Fibroblast of lung (primary cell): ENCODE data around the gene OGDH. TPM values are rescaled to one million over a fixed set of nuclear protein-coding genes. Genes with fewer than 3 reads are reported as not detected.
A peak's percentile ranks its signal among the peaks of the same experiment; 100 is the strongest.
"Not testable (repeated sequence)": the region's sequence is repeated elsewhere in the genome, so short reads cannot be mapped to it uniquely, and the experiment has no call there.

Source experiments
- DNase-seq, 2 donors: peaks; one replicate each; pipeline versions ENCODE4 v3.0.0 to v3.0.0-alpha.2; 2010; ENCODE audit warnings: low read depth in 2 of 2
- H2AFZ ChIP-seq: 2 replicates; pipeline ENCODE4 v1.5.1; 2012; ENCODE audit warnings: low read length, control low read depth, inconsistent platforms
- H3K27ac ChIP-seq: 2 replicates; pipeline ENCODE4 v1.5.1; 2011; ENCODE audit warnings: low read length, control low read depth; ENCODE audit not compliant: insufficient read depth
- H3K27me3 ChIP-seq: 2 replicates; pipeline ENCODE4 v1.5.1; 2011; ENCODE audit warnings: mild to moderate bottlenecking, low read length; ENCODE audit not compliant: control insufficient read depth, insufficient read depth
- H3K36me3 ChIP-seq: 2 replicates; pipeline ENCODE4 v1.5.1; 2011; ENCODE audit warnings: low read length; ENCODE audit not compliant: control insufficient read depth, insufficient read depth
- H3K4me1 ChIP-seq: 2 replicates; pipeline ENCODE4 v1.5.1; 2011; ENCODE audit warnings: low read length; ENCODE audit not compliant: control insufficient read depth, insufficient read depth; ENCODE audit errors: extremely low read depth
- H3K4me2 ChIP-seq: 2 replicates; pipeline ENCODE4 v1.5.1; 2011; ENCODE audit warnings: low read length, control low read depth; ENCODE audit not compliant: insufficient read depth; ENCODE audit errors: extremely low read depth
- H3K4me3 ChIP-seq, 4 experiments: fragments of 200-600 bp in 1 of 4; sonication (generic) in 1 of 4; replicated peaks in 1 of 4; 2 replicates each; pipeline ENCODE4 v1.5.1; 2011 to 2016; ENCODE audit warnings: low read length in 4 of 4, low read depth in 3 of 4, mild to moderate bottlenecking in 3 of 4, control low read depth in 2 of 4, inconsistent platforms in 1 of 4, mixed read lengths in 1 of 4; ENCODE audit not compliant: insufficient read depth in 1 of 4; ENCODE audit errors: control extremely low read depth in 1 of 4
- H3K79me2 ChIP-seq: 2 replicates; pipeline ENCODE4 v1.5.1; 2012; ENCODE audit warnings: mild to moderate bottlenecking, low read length, inconsistent platforms; ENCODE audit not compliant: control insufficient read depth, insufficient read depth
- H3K9ac ChIP-seq: 2 replicates; pipeline ENCODE4 v1.5.1; 2011; ENCODE audit warnings: mild to moderate bottlenecking, low read length, control low read depth; ENCODE audit not compliant: insufficient read depth
- H3K9me3 ChIP-seq: 2 replicates; pipeline ENCODE4 v1.5.1; 2012; ENCODE audit warnings: low read depth, low read length; ENCODE audit not compliant: control insufficient read depth, insufficient read depth
- H4K20me1 ChIP-seq: 2 replicates; pipeline ENCODE4 v1.5.1; 2011; ENCODE audit warnings: low read length; ENCODE audit not compliant: control insufficient read depth, insufficient read depth; ENCODE audit errors: extremely low read depth
- CTCF ChIP-seq, 2 donors: IDR thresholded peaks in 1 of 2; conservative IDR thresholded peaks in 1 of 2; 1 replicate in 1 of 2; 2 replicates in 1 of 2; pipeline ENCODE4 v1.5.1; 2011 to 2012; ENCODE audit warnings: low read length in 2 of 2, control low read depth in 1 of 2, inconsistent platforms in 1 of 2, low read depth in 1 of 2, mild to moderate bottlenecking in 1 of 2
- EZH2 ChIP-seq: IDR thresholded peaks from 2 replicates; pipeline ENCODE4 v1.5.1; 2012; ENCODE audit warnings: low read length, control low read depth, mild to moderate bottlenecking; ENCODE audit errors: missing control alignments
- polyA plus RNA-seq, 2 donors: library from polyadenylated mRNA; depleted of rRNA in 1 of 2; stranded (reverse) in 1 of 2; unstranded in 1 of 2; fragments of >200 nt; gene quantifications; 2 replicates each; pipeline ENCODE4 v1.2.1, GENCODE V29; 2011 to 2012; ENCODE audit warnings: missing spikeins in 1 of 2
- total RNA-seq: library from RNA; depleted of rRNA; stranded (reverse); fragments of >200 nt; gene quantifications from 2 replicates; pipeline ENCODE4 v1.2.1, GENCODE V29; 2014

OGDH gene
- total and polyA plus RNA-seq, 2 donors (not counting 1 experiment from before 2014, with no cell fraction given) = 60.8 to 69.2 TPM

- no peaks in the 10 kb centered on the region for H3K9me3 ChIP-seq
- H3K79me2 ChIP-seq = no peaks in the 10 kb centered on the region
- no peak overlapping the region for H2AFZ ChIP-seq
- no peak for TF ChIP-seq EZH2
- TF ChIP-seq CTCF (conservative IDR thresholded peaks at IDR 0.05 in 1 of 2, IDR thresholded peaks at IDR 0.05 in 1 of 2; ENCODE audit: low read depth in 1 of 2, low read length in 2 of 2) = no peak
- peaks cover 7% of the 10 kb centered on the region for H3K4me1 ChIP-seq
- no peak overlapping the region for H3K4me2 ChIP-seq
- H3K27me3 ChIP-seq = no peaks in the 10 kb centered on the region
- no peak overlapping the region for H3K4me3 ChIP-seq
- DNase-seq = no peak
- no peaks in the 10 kb centered on the region for H4K20me1 ChIP-seq
- peak overlapping the region; percentile 73 for H3K27ac ChIP-seq
- no peak overlapping the region for H3K9ac ChIP-seq
- no peaks in the 10 kb centered on the region for H3K36me3 ChIP-seq
These were observed 121.5 kb downstream of the OGDH start for GRCh38 chr7:44727937-44728262.

- Histone ChIP-seq H3K27me3 (no peaks in the 10 kb centered on the region), H3K4me1 (peaks cover 10% of the 10 kb centered on the region), H3K36me3 (no peaks in the 10 kb centered on the region), H3K9ac (no peak overlapping the region), H3K4me3 (no peak overlapping the region), H3K9me3 (no peaks in the 10 kb centered on the region), H4K20me1 (no peaks in the 10 kb centered on the region), H3K4me2 (no peak overlapping the region), H3K79me2 (no peaks in the 10 kb centered on the region), H3K27ac (no peak overlapping the region), H2AFZ (no peak overlapping the region)
- DNase-seq = no peak
- TF ChIP-seq EZH2 (no peak), CTCF (conservative IDR thresholded peaks at IDR 0.05 in 1 of 2, IDR thresholded peaks at IDR 0.05 in 1 of 2; ENCODE audit: low read depth in 1 of 2, low read length in 2 of 2) (no peak)
These were observed 123.6 kb downstream of the OGDH start for GRCh38 chr7:44729949-44730590.

GRCh38 chr7:44732971-44733370 lies 126.5 kb downstream of the OGDH start:
- DNase-seq = peak in 1 of 2 donors; percentile 32
- H3K27ac ChIP-seq, H3K4me3 ChIP-seq, H4K20me1 ChIP-seq, H3K4me2 ChIP-seq, H3K36me3 ChIP-seq, H3K27me3 ChIP-seq, H3K9me3 ChIP-seq, H3K79me2 ChIP-seq, H3K4me1 ChIP-seq, H3K9ac ChIP-seq, H2AFZ ChIP-seq: not testable (repeated sequence)
